Fibroblast of the aortic adventitia (primary cell): Measurements from ENCODE around the gene PCDH1. TPM values are rescaled to one million over a fixed set of nuclear protein-coding genes. Genes with fewer than 3 reads are reported as not detected.

Source experiments
- DNase-seq: peaks from one replicate; pipeline ENCODE4 v3.0.0-alpha.2; 2010; ENCODE audit warnings: low read depth
- H3K4me3 ChIP-seq: 2 replicates; pipeline ENCODE4 v1.5.1; 2011; ENCODE audit warnings: low read depth, mild to moderate bottlenecking, control low read depth, low read length, moderate library complexity
- total RNA-seq: library from RNA; depleted of rRNA; stranded (reverse); fragments of >200 nt; gene quantifications from 2 replicates; pipeline ENCODE4 v1.2.3, GENCODE V29; 2012; ENCODE audit warnings: low replicate concordance
- TF ChIP-seq, protein P1 (sequence below): IDR thresholded peaks from 2 replicates; pipeline ENCODE4 v1.5.1; 2011; ENCODE audit warnings: mild to moderate bottlenecking, low read length, control low read depth, inconsistent platforms; ENCODE audit not compliant: insufficient read depth

The PCDH1 gene
- total RNA-seq, 1 donor = 0.90 TPM

DNA sequence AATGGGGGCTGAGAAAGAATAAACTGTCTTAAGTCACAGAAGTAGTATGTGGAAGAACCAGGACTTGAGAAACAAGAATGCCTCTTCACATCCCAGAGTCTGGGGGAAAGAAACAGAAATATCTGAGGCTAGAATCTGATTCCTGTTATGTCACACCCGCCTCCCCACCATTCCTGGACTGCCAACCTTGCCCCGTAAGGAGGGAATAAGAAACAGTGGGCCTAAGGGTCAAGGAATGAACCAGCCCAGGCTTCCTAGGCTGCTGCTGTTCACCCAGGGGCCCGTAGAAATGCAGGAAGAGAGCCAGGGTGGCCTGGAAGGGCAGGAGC lies 4.3 kb downstream of the PCDH1 start:
- H3K4me3 ChIP-seq = no peak overlapping the region
- TF ChIP-seq, protein P1, sequence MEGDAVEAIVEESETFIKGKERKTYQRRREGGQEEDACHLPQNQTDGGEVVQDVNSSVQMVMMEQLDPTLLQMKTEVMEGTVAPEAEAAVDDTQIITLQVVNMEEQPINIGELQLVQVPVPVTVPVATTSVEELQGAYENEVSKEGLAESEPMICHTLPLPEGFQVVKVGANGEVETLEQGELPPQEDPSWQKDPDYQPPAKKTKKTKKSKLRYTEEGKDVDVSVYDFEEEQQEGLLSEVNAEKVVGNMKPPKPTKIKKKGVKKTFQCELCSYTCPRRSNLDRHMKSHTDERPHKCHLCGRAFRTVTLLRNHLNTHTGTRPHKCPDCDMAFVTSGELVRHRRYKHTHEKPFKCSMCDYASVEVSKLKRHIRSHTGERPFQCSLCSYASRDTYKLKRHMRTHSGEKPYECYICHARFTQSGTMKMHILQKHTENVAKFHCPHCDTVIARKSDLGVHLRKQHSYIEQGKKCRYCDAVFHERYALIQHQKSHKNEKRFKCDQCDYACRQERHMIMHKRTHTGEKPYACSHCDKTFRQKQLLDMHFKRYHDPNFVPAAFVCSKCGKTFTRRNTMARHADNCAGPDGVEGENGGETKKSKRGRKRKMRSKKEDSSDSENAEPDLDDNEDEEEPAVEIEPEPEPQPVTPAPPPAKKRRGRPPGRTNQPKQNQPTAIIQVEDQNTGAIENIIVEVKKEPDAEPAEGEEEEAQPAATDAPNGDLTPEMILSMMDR = no peak
- no peak for DNase-seq

DNA sequence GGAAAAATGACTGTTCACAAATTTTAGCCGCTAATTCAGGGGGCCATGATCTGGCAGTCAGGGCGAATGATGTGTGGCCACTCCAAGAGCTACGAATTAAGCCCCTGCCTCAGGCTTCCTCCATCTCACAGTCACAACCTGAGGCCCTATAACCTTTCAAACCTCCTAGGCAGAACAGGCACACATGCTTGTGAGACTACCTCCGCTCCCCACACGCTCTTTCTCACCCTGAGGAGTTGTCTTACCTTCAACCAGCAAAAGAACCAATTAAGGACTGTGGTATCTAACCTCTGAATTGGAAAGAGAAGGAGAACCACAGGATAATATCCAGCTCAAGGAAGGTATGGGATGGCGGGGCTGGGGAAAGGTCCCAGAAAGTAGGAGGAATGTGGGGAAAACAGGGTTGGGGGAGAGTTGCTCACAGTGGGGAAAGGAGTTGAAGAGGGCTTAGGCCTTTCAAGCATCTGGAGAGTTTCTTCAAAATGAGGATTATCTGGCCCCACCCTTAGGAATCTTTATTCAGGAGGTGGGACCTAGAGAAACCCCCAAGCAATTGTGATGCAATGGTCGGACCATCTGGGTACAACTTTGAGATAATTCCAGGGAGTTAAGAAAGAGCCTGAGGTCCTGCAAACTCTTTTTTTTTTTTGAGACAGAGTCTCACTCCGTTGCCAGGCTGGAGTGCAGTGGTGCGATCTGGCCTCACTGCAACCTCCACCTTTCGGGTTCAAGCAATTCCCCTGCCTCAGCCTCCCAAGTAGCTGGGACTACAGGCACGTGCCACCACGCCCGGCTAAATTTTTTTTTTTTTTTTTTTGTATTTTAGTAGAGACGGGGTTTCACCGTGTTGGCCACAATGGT lies 5.5 kb downstream of the PCDH1 start:
- TF ChIP-seq, protein P1 = no peak
- DNase-seq = no peak
- no peak overlapping the region for H3K4me3 ChIP-seq

DNA sequence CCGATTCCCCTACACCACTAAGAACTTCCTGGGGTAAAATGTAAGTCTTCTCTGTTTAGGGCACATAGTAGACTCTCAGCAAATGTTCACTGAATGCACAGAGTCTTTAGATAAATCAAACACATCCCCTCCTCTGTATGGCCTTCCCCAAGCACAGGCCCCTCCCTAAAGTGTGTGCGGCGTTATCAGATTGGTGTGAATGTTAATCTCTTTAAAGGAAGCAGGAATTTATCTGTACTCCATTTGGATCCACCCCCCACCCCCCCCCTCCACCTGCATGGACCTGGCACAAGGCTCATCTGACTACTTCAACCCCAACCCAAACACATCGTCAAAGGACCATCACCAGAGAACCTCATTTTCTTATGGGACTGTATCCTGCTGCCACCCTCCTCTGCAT lies 6.3 kb downstream of the PCDH1 start:
- no peak overlapping the region for H3K4me3 ChIP-seq
- no peak for DNase-seq
- TF ChIP-seq, protein P1 = no peak

DNA sequence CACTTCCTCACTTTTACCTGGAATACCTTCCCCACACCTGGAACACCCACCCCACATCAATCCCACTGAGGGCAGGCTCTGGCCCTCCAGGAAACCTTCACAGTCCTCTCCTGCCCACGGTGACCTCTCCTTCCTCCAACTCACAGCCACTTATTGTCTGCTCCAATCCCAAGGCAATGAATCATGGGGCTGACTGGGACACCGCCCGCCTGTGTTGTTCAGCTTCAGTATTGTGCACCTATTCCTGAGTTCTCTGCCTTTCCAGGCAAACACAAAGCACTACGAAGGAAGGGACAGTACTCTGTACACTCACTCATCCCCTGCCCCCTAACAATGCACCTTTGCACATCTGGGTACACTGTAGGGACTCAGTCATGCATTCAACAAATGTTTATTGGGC lies 7.3 kb downstream of the PCDH1 start:
- TF ChIP-seq, protein P1 = no peak
- DNase-seq = no peak
- H3K4me3 ChIP-seq = no peak overlapping the region

DNA sequence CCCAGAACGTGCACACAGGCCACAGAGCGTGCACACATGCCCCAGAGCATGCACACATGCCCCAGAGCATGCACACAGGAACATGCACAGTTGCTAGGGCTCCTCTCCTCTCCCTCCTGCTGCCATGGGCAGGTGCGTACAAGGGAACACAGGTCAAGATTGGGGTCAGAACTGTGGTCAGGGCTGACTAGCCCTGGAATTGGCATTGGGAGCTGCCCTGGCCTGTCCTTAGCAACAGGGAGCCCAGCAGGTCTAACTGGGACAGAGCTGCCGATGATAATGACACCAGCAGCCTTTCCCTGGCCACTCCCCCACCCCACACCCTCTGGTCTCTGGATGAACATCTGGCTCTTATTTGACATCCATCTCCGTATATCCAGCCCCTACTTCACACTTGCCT lies 8.0 kb downstream of the PCDH1 start:
- DNase-seq = no peak
- TF ChIP-seq, protein P1 = no peak
- H3K4me3 ChIP-seq = no peak overlapping the region

DNA sequence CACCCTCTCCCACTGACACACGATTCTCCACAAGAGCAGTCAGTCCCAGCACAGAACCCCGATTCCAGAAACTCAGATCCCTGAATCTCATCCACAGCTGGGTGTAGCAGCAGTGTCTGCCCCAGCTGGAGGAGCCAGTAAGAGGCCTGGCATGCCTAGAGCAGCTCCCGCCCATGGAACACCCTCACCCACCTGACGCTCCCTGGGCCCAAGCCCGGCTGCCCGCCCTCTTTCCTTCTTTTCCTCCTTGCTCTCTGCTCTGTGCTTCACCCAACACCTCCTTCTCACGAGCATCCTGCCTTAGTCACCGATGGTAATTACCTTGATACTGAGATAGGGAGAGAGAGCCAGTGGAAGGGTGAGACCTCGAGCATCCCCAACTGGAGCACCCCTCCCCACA lies 8.7 kb downstream of the PCDH1 start:
- TF ChIP-seq, protein P1 = no peak
- H3K4me3 ChIP-seq = no peak overlapping the region
- no peak for DNase-seq

DNA sequence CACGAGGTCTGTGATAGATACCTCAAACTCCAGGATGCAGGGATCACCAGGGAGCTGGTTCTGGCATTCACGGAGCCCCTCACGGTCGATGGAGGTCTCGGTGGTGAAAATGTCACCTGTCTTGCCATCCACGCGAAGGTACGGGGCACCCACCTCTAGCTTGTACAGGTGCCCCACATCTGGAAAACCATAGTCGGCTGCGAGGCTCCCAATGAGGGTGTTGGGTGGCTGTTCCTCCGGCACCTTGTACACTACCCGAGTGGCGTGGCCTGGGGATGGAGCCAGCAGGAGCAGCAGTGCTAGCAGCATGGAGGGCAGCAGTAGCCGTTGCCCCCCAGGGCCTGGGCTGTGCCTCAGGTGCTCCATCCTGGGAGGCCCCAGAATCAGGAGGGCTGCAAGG lies 9.2 kb downstream of the PCDH1 start:
- DNase-seq = no peak
- H3K4me3 ChIP-seq = no peak overlapping the region
- TF ChIP-seq, protein P1 = no peak
